LNCaP clone FGC (cell line): ENCODE data around the gene COL4A2.

Source experiments
- DNase-seq: peaks from one replicate; pipeline ENCODE4 v3.0.0-alpha.2; 2011; ENCODE audit warnings: low read depth
- H3K4me3 ChIP-seq: 2 replicates; pipeline ENCODE4 v1.5.1; 2011; ENCODE audit warnings: mild to moderate bottlenecking, low read depth, low read length, control low read depth
- TF ChIP-seq, protein P1 (sequence below): IDR thresholded peaks from 2 replicates; pipeline ENCODE4 v1.5.1; 2012; ENCODE audit warnings: mild to moderate bottlenecking; ENCODE audit not compliant: control insufficient read depth, insufficient read depth; ENCODE audit errors: extremely low read depth

The COL4A2 gene

DNA sequence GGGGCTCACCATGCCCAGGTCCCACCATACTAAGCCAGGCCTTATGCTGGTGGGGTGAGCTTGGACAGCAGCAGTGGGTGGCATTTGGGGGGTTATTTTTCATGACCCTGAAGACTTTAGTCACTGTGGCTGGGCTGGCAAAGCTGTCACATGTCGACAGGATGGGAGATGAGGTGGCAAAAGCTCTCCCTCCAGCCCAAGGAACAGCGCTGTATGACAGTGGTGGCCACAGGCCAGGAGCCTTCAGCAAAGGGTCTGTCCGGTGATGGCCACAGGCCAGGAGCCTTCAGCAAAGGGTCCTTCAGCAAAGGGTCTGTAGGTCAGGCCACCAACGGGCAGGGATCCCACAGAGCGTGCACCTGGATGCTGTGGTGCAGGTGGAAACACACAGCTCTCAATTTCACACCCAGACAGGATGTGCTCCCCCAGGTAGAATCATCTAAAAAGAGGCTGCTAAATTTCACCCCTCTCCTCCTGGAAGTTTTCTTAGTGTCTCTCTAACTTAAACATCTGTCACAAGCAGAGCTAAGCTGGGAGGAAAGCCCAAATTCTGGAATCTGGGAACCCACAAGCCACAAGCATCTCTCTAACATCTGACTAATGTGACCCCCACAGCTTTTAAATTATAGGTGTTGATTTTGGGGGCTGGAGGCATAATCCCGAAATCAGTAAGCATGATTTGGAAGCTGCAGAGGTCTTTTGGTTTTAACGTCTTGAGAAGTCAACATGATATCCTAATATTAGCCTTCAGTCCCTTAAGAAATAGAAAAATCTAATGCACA is 23.2 kb upstream of the COL4A2 start:
- TF ChIP-seq, protein P1, sequence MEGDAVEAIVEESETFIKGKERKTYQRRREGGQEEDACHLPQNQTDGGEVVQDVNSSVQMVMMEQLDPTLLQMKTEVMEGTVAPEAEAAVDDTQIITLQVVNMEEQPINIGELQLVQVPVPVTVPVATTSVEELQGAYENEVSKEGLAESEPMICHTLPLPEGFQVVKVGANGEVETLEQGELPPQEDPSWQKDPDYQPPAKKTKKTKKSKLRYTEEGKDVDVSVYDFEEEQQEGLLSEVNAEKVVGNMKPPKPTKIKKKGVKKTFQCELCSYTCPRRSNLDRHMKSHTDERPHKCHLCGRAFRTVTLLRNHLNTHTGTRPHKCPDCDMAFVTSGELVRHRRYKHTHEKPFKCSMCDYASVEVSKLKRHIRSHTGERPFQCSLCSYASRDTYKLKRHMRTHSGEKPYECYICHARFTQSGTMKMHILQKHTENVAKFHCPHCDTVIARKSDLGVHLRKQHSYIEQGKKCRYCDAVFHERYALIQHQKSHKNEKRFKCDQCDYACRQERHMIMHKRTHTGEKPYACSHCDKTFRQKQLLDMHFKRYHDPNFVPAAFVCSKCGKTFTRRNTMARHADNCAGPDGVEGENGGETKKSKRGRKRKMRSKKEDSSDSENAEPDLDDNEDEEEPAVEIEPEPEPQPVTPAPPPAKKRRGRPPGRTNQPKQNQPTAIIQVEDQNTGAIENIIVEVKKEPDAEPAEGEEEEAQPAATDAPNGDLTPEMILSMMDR = no peak
- DNase-seq = no peak
- H3K4me3 ChIP-seq = no peak overlapping the region

GRCh38 chr13:110284779-110285484 is 22.2 kb upstream of the COL4A2 start:
- no peak overlapping the region for H3K4me3 ChIP-seq
- no peak for DNase-seq
- TF ChIP-seq, protein P1 = no peak

DNA sequence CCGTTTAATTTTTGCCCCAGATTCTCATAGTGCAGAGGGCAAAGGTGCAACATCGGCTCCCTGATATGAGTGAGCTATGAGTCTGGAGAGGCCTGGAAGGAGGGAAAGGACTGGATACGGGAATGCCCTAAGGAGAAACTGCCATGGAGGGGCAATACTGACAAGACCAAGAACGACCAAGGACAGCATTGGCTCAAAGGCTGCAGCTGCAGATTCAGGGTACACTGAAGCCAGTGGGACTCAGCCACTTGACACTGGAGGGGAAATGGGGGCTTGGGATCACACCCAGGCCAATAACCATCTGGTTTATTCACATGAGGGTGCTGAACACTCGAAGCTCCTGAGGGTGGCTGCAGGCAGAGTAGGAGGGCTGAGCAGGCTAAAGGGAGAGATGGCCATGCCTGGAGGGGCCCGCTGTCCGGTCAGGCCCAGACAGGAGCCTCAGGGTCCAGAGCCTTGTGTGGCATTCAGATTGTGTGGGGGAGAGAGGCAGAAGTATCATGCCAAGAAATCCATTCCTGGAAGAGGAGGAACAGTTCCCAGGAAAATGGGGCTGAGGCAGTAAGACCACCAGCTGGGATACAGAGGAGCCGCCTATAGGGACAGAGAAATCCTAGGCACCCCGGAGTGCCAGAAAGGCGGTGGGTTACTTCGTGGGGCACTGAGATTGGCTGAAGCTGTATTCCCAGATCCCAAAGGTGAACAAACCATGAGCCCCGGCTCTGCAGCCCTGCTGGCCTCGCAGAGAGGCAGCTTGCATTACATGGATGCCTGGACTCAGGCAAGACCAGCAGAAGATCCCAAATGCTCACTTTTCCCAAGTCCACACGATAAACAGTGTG is 20.9 kb upstream of the COL4A2 start:
- TF ChIP-seq, protein P1 = no peak
- no peak overlapping the region for H3K4me3 ChIP-seq
- DNase-seq = no peak

DNA sequence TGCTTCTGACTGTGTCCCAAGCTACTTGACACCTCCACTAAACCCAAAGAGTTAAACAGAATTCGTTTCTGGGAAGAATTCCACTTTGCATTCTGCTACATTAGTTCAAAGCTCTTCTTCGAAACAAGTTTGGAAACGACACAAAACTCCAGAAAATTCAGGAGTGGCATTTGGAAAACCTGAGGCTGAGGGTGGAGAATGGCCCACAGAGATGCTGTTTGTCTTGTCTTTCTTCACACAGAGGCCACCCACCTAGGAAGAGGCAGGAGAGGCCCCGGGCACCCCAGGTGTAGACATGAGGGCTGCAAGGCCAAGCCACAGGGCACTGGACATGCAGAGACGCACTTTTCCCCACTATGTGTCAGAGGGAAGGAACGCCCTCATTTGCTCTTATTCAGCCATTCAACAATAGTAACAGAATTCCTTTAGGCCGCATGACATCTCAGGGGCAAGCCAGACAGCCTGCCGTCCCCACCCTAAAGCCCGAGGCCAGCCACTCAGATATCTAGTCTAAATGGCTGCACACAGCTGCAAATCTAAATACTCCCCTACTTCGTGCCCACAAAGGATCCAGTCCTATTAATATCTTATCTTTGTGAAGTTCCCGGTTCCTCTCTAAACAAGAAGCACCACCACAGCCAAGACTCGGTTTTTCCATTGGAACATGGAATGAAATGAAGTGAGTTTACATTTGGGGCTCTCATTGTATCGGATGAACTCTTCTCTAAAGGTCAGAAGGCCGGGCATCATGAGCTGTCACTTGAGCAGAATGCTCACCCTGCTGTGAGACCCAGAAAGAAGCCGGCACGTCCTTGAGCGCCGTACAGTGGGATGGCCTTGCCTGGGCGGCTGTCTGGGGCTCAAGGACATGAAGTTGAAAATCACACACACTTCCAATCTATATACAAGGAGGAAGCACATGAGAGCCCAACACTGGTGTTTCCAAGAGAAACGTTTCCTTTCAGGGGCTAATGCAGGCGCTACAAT is 20.0 kb upstream of the COL4A2 start:
- no peak overlapping the region for H3K4me3 ChIP-seq
- TF ChIP-seq, protein P1 = no peak

GRCh38 chr13:110289174-110289573 is 17.9 kb upstream of the COL4A2 start:
- DNase-seq = no peak
- no peak overlapping the region for H3K4me3 ChIP-seq
- TF ChIP-seq, protein P1 = no peak

More for the DNA sequence above, 20.0 kb upstream of the COL4A2 start:
- no peak for DNase-seq

- no peak overlapping the region for H3K4me3 ChIP-seq
- DNase-seq = no peak
- TF ChIP-seq, protein P1 = no peak
Observed at GRCh38 chr13:110289661-110290060, 17.4 kb upstream of the COL4A2 start.
